Kidney epithelial cell (primary cell): ENCODE data around the gene PDAP1. TPM values are rescaled to one million over a fixed set of nuclear protein-coding genes. Genes with fewer than 3 reads are reported as not detected.
A peak's percentile ranks its signal among the peaks of the same experiment; 100 is the strongest.

ENCODE experiments used
- DNase-seq: peaks from one replicate; pipeline ENCODE4 v3.0.0-alpha.2; 2010; ENCODE audit warnings: low read depth
- H3K27me3 ChIP-seq: 2 replicates; pipeline ENCODE4 v1.6.0; 2011; ENCODE audit warnings: low read length; ENCODE audit not compliant: control insufficient read depth, insufficient read depth
- H3K36me3 ChIP-seq: 2 replicates; pipeline ENCODE4 v1.5.1; 2011; ENCODE audit warnings: low read length; ENCODE audit not compliant: control insufficient read depth, insufficient read depth
- H3K4me3 ChIP-seq: 2 replicates; pipeline ENCODE4 v1.5.1; 2011; ENCODE audit warnings: low read depth, mild to moderate bottlenecking, control low read depth, low read length
- total RNA-seq: library from RNA; depleted of rRNA; stranded (reverse); fragments of >200 nt; gene quantifications from 2 replicates; pipeline ENCODE4 v1.2.3, GENCODE V29; 2015
- TF ChIP-seq, protein P1 (sequence below): IDR thresholded peaks from 2 replicates; pipeline ENCODE4 v1.5.1; 2011; ENCODE audit warnings: mild to moderate bottlenecking, moderate library complexity, low read length, control low read depth, inconsistent platforms; ENCODE audit not compliant: insufficient read depth, poor library complexity, severe bottlenecking

The PDAP1 gene, protein sequence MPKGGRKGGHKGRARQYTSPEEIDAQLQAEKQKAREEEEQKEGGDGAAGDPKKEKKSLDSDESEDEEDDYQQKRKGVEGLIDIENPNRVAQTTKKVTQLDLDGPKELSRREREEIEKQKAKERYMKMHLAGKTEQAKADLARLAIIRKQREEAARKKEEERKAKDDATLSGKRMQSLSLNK
- 123 and 133 TPM in 2 replicates for total RNA-seq

DNA sequence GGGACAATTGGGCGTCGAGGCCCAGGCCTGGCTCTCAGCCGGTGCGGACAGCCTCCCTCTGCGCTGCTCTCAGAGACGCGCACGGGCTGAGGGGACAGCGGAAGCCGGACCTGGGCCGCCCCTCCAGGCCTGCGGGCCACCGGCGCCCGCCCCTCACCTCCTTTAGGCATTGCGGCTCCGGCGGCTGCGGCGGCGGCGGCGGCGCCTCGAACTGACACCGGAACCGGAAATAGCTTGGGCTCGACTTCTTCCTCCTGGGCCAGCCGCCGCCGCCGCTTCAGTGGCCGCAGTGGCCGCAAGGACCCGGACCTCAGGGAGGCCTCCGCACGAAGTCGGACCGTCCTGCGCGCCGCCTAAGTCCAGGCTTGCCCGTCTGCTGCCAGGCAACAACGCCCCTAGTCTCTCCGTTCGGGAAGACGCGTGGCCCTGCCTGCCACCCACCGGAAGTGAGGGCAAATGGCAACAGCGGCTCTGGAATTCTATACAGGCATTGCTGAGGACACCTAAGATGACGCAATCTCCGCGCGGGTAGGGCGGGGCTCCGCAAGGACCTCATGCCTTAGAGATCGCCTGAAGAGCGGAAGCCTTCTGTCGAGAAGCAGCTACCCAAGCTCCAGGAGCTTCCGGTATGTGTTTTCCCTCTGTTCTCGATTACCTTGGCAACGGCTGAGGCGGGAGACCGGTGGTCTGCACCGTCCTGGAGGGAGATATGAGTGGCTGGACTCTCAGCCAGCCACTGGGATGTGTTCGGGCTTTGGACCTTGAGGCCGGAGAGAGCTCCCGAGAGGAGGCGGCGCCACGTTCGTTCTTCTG is at the start of gene PDAP1, which contains the start of gene BUD31:
PDAP1 (minus strand) TSS at position 219 of the 813 bp plus-strand sequence; CDS start at position 170, 49 bp downstream.
BUD31 (plus strand) TSS at position 591 of the 813 bp plus-strand sequence. CDS start 2,124 bp downstream, outside the sequence.
- TF ChIP-seq, protein P1, sequence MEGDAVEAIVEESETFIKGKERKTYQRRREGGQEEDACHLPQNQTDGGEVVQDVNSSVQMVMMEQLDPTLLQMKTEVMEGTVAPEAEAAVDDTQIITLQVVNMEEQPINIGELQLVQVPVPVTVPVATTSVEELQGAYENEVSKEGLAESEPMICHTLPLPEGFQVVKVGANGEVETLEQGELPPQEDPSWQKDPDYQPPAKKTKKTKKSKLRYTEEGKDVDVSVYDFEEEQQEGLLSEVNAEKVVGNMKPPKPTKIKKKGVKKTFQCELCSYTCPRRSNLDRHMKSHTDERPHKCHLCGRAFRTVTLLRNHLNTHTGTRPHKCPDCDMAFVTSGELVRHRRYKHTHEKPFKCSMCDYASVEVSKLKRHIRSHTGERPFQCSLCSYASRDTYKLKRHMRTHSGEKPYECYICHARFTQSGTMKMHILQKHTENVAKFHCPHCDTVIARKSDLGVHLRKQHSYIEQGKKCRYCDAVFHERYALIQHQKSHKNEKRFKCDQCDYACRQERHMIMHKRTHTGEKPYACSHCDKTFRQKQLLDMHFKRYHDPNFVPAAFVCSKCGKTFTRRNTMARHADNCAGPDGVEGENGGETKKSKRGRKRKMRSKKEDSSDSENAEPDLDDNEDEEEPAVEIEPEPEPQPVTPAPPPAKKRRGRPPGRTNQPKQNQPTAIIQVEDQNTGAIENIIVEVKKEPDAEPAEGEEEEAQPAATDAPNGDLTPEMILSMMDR, result no peak
- Histone ChIP-seq H3K4me3 (peak within 1 kb of the TSS; percentile 99), H3K27me3 (no peaks in the 10 kb centered on the region), H3K36me3 (peaks cover 3% of the 10 kb centered on the region)
- DNase-seq, result peak; percentile 81

DNA sequence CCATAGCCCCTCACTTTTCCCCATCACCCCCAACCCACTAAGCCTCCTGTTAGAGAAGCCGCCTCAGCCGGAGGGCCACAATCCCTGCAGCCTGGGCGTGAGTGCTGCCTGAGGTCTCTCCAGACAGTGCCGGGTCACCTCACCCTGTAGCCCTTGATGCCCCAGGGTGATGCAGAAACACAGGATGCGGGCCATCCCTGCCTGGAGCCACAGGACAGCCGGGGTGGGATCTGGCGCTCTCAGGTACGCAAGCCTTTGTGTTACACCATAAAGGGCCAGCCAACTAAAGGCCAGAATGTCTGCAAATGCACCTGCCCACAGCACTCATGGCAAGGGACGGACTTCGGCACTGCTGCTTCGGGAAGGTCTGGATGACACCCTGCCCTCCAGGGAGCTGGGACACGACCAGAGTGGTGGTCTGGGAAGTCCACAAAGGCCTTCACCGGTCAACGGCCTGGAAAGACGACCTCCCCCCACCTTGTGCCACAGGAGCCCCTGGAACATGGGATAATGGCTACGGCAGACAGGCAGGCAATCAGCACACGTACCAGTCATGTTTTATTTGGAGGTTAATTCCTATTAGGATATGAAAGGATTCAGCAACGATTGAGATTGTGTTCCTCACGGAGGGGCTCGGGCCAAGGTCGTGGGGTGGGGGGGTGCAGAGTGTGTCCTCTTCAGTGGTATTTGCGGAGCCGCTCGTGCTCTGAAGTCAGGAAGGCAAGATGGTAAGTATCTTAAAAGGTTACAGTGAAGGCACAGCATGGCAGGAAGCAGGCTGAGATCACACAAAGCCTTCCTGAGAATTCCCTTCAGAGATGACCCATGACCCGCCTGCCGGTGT is 49.5 kb upstream of the PDAP1 start:
- no peaks in the 10 kb centered on the region for H3K27me3 ChIP-seq
- no peak overlapping the region for H3K4me3 ChIP-seq
- peaks cover 7% of the 10 kb centered on the region for H3K36me3 ChIP-seq
- TF ChIP-seq, protein P1, result no peak
- DNase-seq, result no peak

DNA sequence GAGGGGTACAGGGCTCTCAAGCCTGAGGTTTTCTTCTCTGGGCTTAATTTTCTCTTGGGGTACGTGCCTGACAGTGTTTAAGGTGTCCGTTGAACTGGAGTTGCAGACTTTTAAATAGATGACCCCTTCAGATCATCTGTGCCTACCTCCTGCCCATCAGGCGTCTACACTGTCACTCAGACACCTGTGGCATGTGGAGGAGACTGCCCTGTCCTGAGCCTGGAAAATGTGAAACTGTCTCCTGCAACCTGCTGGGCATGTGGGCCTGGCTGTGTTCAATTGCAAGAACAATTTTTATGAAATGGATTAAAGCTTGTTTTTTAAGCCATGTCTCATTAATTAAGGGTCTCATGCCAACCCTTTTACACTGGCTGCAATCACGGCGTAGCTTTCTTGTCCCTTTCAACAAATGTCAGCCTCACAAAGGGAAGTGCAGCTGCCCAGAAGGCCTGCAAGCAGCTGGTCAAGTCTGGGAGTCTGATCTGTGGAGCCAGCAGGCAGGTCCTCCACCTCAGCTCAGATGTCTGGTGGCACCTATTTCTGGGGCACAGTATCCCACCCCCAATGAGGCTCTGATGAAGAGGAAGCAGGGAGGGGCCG is 48.8 kb upstream of the PDAP1 start:
- no peak for DNase-seq
- TF ChIP-seq, protein P1, result no peak
- Histone ChIP-seq H3K36me3 (peaks cover 5% of the 10 kb centered on the region), H3K4me3 (no peak overlapping the region), H3K27me3 (no peaks in the 10 kb centered on the region)

DNA sequence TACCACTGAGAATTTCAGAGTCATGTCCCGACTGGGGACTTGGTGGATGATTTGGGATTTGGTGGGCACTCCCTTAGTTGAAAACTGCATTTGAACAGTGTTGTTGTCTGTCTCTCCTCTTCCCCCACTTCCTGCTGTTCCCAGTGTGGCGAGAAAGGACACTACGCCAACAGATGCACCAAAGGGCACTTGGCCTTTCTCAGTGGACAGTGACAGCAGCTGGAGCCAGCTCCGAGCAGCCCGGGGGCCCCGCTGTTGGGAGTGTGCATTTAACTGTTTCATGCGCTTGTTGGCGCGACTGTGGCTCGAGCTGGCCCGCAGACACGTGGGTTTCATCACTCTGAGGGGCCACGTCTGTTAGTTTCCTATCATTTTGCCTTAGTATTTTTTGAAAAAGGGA is 47.9 kb upstream of the PDAP1 start:
- H3K36me3 ChIP-seq, result peaks cover 5% of the 10 kb centered on the region

DNA sequence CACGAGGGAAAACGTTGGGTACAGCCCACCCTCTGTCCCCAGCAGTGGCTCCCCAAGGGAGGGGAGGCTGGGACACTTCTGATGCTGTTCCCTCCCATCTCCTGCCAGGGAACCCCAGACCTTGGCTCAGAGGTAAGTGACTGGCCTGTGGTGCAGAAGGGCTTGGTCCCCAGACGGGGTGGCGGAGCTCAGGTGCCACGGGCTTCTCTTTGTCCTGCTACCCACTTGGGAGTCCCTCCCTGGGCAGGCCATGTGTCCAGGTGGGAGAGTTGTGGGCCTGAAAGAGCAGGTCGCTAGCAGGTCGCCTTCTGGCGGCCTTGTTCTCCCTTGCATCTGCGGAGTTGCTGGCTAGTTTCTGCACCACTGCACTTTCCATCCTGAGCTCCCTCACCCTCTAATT is 47.5 kb upstream of the PDAP1 start:
- DNase-seq, result no peak
- H3K36me3 ChIP-seq, result peaks cover 5% of the 10 kb centered on the region

More for the DNA sequence above, 47.9 kb upstream of the PDAP1 start:
- DNase-seq, result no peak
- no peaks in the 10 kb centered on the region for H3K27me3 ChIP-seq
- TF ChIP-seq, protein P1, result no peak
- H3K4me3 ChIP-seq, result no peak overlapping the region

More for the DNA sequence above, 47.5 kb upstream of the PDAP1 start:
- Histone ChIP-seq H3K4me3 (no peak overlapping the region), H3K27me3 (no peaks in the 10 kb centered on the region)
- TF ChIP-seq, protein P1, result no peak
